Fibroblast of lung (primary cell): ENCODE data around the gene SLC16A3. TPM values are rescaled to one million over a fixed set of nuclear protein-coding genes. Genes with fewer than 3 reads are reported as not detected.

Experiments used
- DNase-seq, 2 donors: peaks; one replicate each; pipeline versions ENCODE4 v3.0.0 to v3.0.0-alpha.2; 2010; ENCODE audit warnings: low read depth in 2 of 2
- H2AFZ ChIP-seq: 2 replicates; pipeline ENCODE4 v1.5.1; 2012; ENCODE audit warnings: low read length, control low read depth, inconsistent platforms
- H3K27ac ChIP-seq: 2 replicates; pipeline ENCODE4 v1.5.1; 2011; ENCODE audit warnings: low read length, control low read depth; ENCODE audit not compliant: insufficient read depth
- H3K27me3 ChIP-seq: 2 replicates; pipeline ENCODE4 v1.5.1; 2011; ENCODE audit warnings: mild to moderate bottlenecking, low read length; ENCODE audit not compliant: control insufficient read depth, insufficient read depth
- H3K36me3 ChIP-seq: 2 replicates; pipeline ENCODE4 v1.5.1; 2011; ENCODE audit warnings: low read length; ENCODE audit not compliant: control insufficient read depth, insufficient read depth
- H3K4me1 ChIP-seq: 2 replicates; pipeline ENCODE4 v1.5.1; 2011; ENCODE audit warnings: low read length; ENCODE audit not compliant: control insufficient read depth, insufficient read depth; ENCODE audit errors: extremely low read depth
- H3K4me2 ChIP-seq: 2 replicates; pipeline ENCODE4 v1.5.1; 2011; ENCODE audit warnings: low read length, control low read depth; ENCODE audit not compliant: insufficient read depth; ENCODE audit errors: extremely low read depth
- H3K4me3 ChIP-seq, 4 experiments: fragments of 200-600 bp in 1 of 4; sonication (generic) in 1 of 4; replicated peaks in 1 of 4; 2 replicates each; pipeline ENCODE4 v1.5.1; 2011 to 2016; ENCODE audit warnings: low read length in 4 of 4, low read depth in 3 of 4, mild to moderate bottlenecking in 3 of 4, control low read depth in 2 of 4, inconsistent platforms in 1 of 4, mixed read lengths in 1 of 4; ENCODE audit not compliant: insufficient read depth in 1 of 4; ENCODE audit errors: control extremely low read depth in 1 of 4
- H3K79me2 ChIP-seq: 2 replicates; pipeline ENCODE4 v1.5.1; 2012; ENCODE audit warnings: mild to moderate bottlenecking, low read length, inconsistent platforms; ENCODE audit not compliant: control insufficient read depth, insufficient read depth
- H3K9ac ChIP-seq: 2 replicates; pipeline ENCODE4 v1.5.1; 2011; ENCODE audit warnings: mild to moderate bottlenecking, low read length, control low read depth; ENCODE audit not compliant: insufficient read depth
- H3K9me3 ChIP-seq: 2 replicates; pipeline ENCODE4 v1.5.1; 2012; ENCODE audit warnings: low read depth, low read length; ENCODE audit not compliant: control insufficient read depth, insufficient read depth
- H4K20me1 ChIP-seq: 2 replicates; pipeline ENCODE4 v1.5.1; 2011; ENCODE audit warnings: low read length; ENCODE audit not compliant: control insufficient read depth, insufficient read depth; ENCODE audit errors: extremely low read depth
- CTCF ChIP-seq, 2 donors: IDR thresholded peaks in 1 of 2; conservative IDR thresholded peaks in 1 of 2; 1 replicate in 1 of 2; 2 replicates in 1 of 2; pipeline ENCODE4 v1.5.1; 2011 to 2012; ENCODE audit warnings: low read length in 2 of 2, control low read depth in 1 of 2, inconsistent platforms in 1 of 2, low read depth in 1 of 2, mild to moderate bottlenecking in 1 of 2
- EZH2 ChIP-seq: IDR thresholded peaks from 2 replicates; pipeline ENCODE4 v1.5.1; 2012; ENCODE audit warnings: low read length, control low read depth, mild to moderate bottlenecking; ENCODE audit errors: missing control alignments
- polyA plus RNA-seq, 2 donors: library from polyadenylated mRNA; depleted of rRNA in 1 of 2; stranded (reverse) in 1 of 2; unstranded in 1 of 2; fragments of >200 nt; gene quantifications; 2 replicates each; pipeline ENCODE4 v1.2.1, GENCODE V29; 2011 to 2012; ENCODE audit warnings: missing spikeins in 1 of 2
- total RNA-seq: library from RNA; depleted of rRNA; stranded (reverse); fragments of >200 nt; gene quantifications from 2 replicates; pipeline ENCODE4 v1.2.1, GENCODE V29; 2014

Gene SLC16A3
- total and polyA plus RNA-seq, 2 donors (not counting 1 experiment from before 2014, with no cell fraction given) = 71.0 to 107 TPM

DNA sequence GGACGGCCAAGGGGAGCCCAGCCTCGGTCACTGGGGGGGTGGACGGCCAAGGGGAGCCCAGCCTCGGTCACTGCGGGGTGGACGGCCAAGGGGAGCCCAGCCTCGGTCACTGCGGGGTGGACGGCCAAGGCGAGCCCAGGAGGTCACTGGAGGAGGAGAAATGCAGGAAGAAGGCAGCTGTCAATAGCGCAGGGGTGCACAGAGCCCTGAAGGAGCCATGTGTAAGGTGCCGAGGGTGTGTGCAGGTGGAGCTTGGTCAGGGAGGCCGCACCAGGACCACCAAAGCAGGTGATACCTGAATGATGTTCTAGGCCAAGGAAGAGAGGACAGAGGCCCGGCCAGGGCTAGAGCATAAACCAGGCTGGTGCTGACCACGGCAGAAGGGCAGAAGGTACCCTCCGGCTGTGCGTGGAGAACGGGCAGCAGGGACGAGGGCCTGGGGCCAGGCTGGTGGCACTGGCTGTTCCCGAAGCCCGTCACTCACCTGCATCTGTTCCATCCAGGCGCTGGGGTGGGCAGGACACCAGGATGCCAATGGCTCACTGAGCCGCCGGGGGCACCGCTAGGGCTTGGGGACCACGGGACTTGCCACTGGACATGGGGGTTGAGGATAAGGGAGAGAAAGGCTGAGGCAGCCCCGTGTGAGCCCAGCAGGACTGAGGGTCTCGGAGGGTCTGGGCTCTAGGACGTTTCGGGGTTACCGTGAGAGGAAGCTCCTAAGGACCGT, 10.3 kb upstream of the SLC16A3 start:
- no peaks in the 10 kb centered on the region for H3K9me3 ChIP-seq
- H3K27me3 ChIP-seq = no peaks in the 10 kb centered on the region
- H2AFZ ChIP-seq = no peak overlapping the region
- no peaks in the 10 kb centered on the region for H4K20me1 ChIP-seq
- TF ChIP-seq CTCF (conservative IDR thresholded peaks at IDR 0.05 in 1 of 2, IDR thresholded peaks at IDR 0.05 in 1 of 2; ENCODE audit: low read depth in 1 of 2, low read length in 2 of 2) (no peak), EZH2 (no peak)
- peaks cover 25% of the 10 kb centered on the region for H3K4me1 ChIP-seq
- no peak overlapping the region for H3K27ac ChIP-seq
- H3K79me2 ChIP-seq = no peaks in the 10 kb centered on the region
- no peak overlapping the region for H3K4me3 ChIP-seq
- DNase-seq = no peak
- H3K36me3 ChIP-seq = no peaks in the 10 kb centered on the region
- H3K4me2 ChIP-seq = no peak overlapping the region
- H3K9ac ChIP-seq = no peak overlapping the region

- TF ChIP-seq EZH2 = no peak
- no peak for TF ChIP-seq CTCF (conservative IDR thresholded peaks at IDR 0.05 in 1 of 2, IDR thresholded peaks at IDR 0.05 in 1 of 2; ENCODE audit: low read depth in 1 of 2, low read length in 2 of 2)
- Histone ChIP-seq H3K36me3 (no peaks in the 10 kb centered on the region), H2AFZ (no peak overlapping the region), H3K27me3 (no peaks in the 10 kb centered on the region), H3K4me3 (no peak overlapping the region), H3K79me2 (no peaks in the 10 kb centered on the region), H3K9me3 (no peaks in the 10 kb centered on the region), H3K27ac (no peak overlapping the region), H3K9ac (no peak overlapping the region), H4K20me1 (no peaks in the 10 kb centered on the region), H3K4me2 (no peak overlapping the region), H3K4me1 (peaks cover 25% of the 10 kb centered on the region)
- no peak for DNase-seq
These were observed 9.8 kb upstream of the SLC16A3 start for GRCh38 chr17:82219083-82219482.

- Histone ChIP-seq H2AFZ (no peak overlapping the region), H3K79me2 (no peaks in the 10 kb centered on the region), H3K27ac (no peak overlapping the region), H3K9me3 (no peaks in the 10 kb centered on the region), H3K27me3 (no peaks in the 10 kb centered on the region), H4K20me1 (no peaks in the 10 kb centered on the region), H3K4me1 (peaks cover 24% of the 10 kb centered on the region), H3K36me3 (no peaks in the 10 kb centered on the region), H3K4me2 (no peak overlapping the region), H3K9ac (no peak overlapping the region), H3K4me3 (no peak overlapping the region)
- DNase-seq = no peak
- TF ChIP-seq CTCF (conservative IDR thresholded peaks at IDR 0.05 in 1 of 2, IDR thresholded peaks at IDR 0.05 in 1 of 2; ENCODE audit: low read depth in 1 of 2, low read length in 2 of 2) = no peak
- TF ChIP-seq EZH2 = no peak
These were observed 8.8 kb upstream of the SLC16A3 start for GRCh38 chr17:82219753-82220709.
